Activated CD8-positive, alpha-beta memory T cell treated with anti-CD3 and anti-CD28 coated beads, Interleukin-2, amount 10 ng/mL, durations not matched to agents 7 days and 5 days (primary cell): ENCODE measurements around the gene TEAD4. TPM values are rescaled to one million over a fixed set of nuclear protein-coding genes. Genes with fewer than 3 reads are reported as not detected.
A peak's percentile ranks its signal among the peaks of the same experiment; 100 is the strongest.

Experiments used
- ATAC-seq: fragments of 150-1000 bp; cut with Tn5 transposase; one replicate; pipeline ENCODE4 v1.10.0; 2021; ENCODE audit warnings: moderate library complexity
- CTCF ChIA-PET: fragments of 350-600 bp; sonication (Branson Sonifier 250); formaldehyde crosslinking; loops from one replicate; lab custom pipeline; 2021; ENCODE audit warnings: antibody characterized with exemption; lab: Charles Lee
- DNase-seq: peaks from one replicate; pipeline ENCODE4 v3.0.0-alpha.2; 2020
- H3K27ac Mint-ChIP-seq: one replicate; pipeline ENCODE4 v1.8.0; 2021; ENCODE audit warnings: mild to moderate bottlenecking, mixed read lengths
- H3K27me3 Mint-ChIP-seq: one replicate; pipeline ENCODE4 v1.8.0; 2021; ENCODE audit warnings: mixed read lengths
- H3K36me3 Mint-ChIP-seq: one replicate; pipeline ENCODE4 v1.8.0; 2021; ENCODE audit warnings: mild to moderate bottlenecking, mixed read lengths
- H3K4me1 Mint-ChIP-seq: one replicate; pipeline ENCODE4 v1.8.0; 2021; ENCODE audit warnings: mixed read lengths
- H3K4me3 Mint-ChIP-seq: one replicate; pipeline ENCODE4 v1.8.0; 2021; ENCODE audit warnings: mild to moderate bottlenecking, moderate library complexity, mixed read lengths
- H3K9me3 Mint-ChIP-seq: one replicate; pipeline ENCODE4 v1.8.0; 2022; ENCODE audit warnings: low read depth, mixed read lengths
- total RNA-seq, 2 experiments: library from RNA; stranded (reverse); gene quantifications; one replicate each; pipeline ENCODE4 v1.2.3, GENCODE V29; 2021

TEAD4 gene
- total RNA-seq, 2 experiments from 2014 or later: 0.44 to 1.6 TPM

DNA sequence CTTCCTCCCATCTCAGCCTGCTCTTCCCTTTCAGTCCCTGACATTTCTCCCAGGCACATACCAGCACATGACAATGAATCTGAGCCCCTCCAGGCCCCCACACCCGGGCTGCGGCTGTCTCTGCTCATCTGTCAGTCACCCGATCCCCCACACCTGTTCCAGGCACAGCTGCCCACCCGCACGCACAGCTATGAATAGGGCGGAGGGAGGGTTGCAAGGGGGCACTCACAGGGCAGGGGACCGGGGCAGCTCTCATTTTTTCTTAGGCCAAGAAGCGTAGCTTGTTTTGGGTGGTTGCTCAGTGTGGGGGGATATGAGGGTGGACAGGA, 74.3 kb downstream of the TEAD4 start:
- CTCF ChIA-PET: interaction anchor here (0.9 kb wide), 1 partner anchor 128 kb away, joined by 4 read pairs; no protein-coding TSS in a partner anchor

DNA sequence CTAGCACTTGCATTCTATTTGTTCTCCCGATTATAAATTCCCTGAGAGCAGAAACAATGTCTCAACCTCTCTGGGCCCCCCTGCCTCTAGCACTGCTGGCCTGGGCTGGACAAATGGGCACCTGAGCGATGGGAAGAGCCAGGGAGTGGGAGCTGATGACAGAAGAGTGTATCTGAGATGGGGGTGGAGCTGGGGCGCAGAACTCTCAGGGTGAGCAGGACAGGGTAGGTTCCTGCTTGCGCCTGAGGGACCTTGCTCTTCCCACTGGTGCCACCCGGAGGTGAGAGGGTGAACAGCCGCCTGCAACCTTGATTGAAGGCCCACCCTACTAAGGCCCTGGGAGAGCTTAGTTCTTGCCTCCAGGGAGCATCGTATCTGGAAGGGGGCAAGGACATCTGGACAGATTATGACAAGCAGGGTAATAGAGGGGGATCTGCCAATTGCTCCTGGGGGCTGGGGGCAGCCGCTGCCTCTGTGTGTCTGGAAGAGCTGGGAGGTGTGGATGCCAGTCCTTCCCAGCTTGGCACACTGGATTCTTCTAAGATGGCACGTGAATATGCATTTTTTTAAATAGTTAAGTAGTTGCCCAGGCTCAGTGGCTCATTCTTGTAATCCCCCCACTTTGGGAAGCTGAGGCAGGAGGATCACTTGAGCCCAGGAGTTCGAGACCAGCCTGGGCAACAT, 75.0 kb downstream of the TEAD4 start:
- H3K27me3 Mint-ChIP-seq: no peaks in the 10 kb centered on the region
- peak; percentile 65 for DNase-seq
- H3K9me3 Mint-ChIP-seq: no peaks in the 10 kb centered on the region
- H3K4me1 Mint-ChIP-seq: no peaks in the 10 kb centered on the region
- no peaks in the 10 kb centered on the region for H3K36me3 Mint-ChIP-seq
- peak; percentile 81 for ATAC-seq
- H3K27ac Mint-ChIP-seq: no peak overlapping the region
- H3K4me3 Mint-ChIP-seq: no peak overlapping the region
- CTCF ChIA-PET: interaction anchor here (0.9 to 1.2 kb wide), 5 partner anchors 11 to 266 kb away, joined by 3 to 4 read pairs (median 3); no protein-coding TSS in a partner anchor

More for the DNA sequence above, 74.3 kb downstream of the TEAD4 start:
- ATAC-seq (no peak), DNase-seq (no peak)
- no peaks in the 10 kb centered on the region for H3K4me1 Mint-ChIP-seq
- H3K36me3 Mint-ChIP-seq: no peaks in the 10 kb centered on the region
- no peaks in the 10 kb centered on the region for H3K9me3 Mint-ChIP-seq
- no peak overlapping the region for H3K4me3 Mint-ChIP-seq
- no peak overlapping the region for H3K27ac Mint-ChIP-seq
- H3K27me3 Mint-ChIP-seq: no peaks in the 10 kb centered on the region

DNA sequence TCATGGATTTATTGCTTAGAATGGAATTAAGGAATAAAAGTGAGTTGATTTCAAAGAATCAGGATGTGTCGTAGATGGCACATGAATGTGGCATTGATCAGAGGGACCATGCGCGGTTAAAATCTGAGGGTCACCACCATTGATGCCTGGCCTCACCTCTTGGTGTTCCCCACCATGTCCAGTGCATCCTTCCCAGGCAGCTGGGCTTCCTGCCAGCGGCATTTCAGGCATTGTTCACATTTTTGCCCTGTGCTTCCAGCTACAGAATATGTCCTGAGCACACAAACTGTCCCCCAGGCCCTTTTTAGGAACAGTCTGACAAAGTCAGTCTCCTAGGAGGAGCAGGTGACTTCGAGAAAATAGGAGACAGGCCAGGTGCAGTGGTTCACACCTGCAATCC, 76.0 kb downstream of the TEAD4 start:
- ATAC-seq (no peak), DNase-seq (no peak)
- Mint-ChIP-seq H3K4me1 (no peaks in the 10 kb centered on the region), H3K27ac (no peak overlapping the region), H3K36me3 (no peaks in the 10 kb centered on the region), H3K27me3 (no peaks in the 10 kb centered on the region), H3K9me3 (no peaks in the 10 kb centered on the region), H3K4me3 (no peak overlapping the region)
- CTCF ChIA-PET: interaction anchor here (1.2 kb wide), 2 partner anchors 10 to 265 kb away, joined by 3 read pairs; no protein-coding TSS in a partner anchor

DNA sequence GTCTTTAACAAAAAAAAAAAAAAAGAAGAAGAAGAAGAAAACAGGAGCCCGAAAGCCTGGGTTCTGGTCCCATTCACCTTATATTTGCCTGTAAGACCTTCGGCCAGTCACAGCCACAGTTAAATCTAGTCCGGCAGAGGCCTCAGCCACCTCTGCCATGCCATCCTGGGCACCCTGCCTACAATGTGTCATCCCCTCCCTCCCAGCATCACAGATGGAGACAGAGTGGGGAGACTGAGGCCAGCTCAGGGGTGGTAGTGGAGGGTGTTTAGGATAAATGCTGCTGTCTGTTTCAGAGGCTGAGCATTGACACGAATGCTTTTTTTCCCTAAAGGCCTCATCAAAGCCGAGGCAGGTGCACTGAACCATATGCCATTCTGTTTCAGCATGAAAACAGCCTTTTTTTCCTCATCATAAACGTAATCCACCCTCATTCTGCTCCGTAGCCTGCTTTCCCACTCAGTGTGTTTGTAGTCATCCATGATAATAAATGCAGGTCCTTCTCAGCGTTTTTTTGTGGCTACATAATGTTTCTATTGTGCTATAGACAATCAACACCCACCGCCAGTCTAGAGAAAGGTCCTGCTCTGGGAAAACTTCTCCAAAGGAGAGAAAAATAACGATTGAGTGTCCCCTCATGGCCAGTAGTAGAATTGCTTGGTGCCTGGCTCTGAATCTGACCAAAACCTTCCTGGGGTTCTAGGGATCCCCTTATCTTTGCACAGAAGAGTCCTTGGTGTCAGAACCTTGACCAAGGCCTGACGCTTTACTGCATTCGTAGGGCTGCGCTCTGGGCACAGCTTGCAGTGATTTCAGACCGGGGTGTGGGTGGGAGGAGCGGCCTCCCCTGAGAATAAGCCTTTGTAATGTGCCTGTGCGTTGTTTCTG, 76.9 kb downstream of the TEAD4 start:
- CTCF ChIA-PET: no interaction called here
- H3K36me3 Mint-ChIP-seq: no peaks in the 10 kb centered on the region
- DNase-seq: no peak
- no peak overlapping the region for H3K4me3 Mint-ChIP-seq
- H3K4me1 Mint-ChIP-seq: no peaks in the 10 kb centered on the region
- H3K27ac Mint-ChIP-seq: no peak overlapping the region
- H3K27me3 Mint-ChIP-seq: no peaks in the 10 kb centered on the region
- H3K9me3 Mint-ChIP-seq: no peaks in the 10 kb centered on the region
- no peak for ATAC-seq

DNA sequence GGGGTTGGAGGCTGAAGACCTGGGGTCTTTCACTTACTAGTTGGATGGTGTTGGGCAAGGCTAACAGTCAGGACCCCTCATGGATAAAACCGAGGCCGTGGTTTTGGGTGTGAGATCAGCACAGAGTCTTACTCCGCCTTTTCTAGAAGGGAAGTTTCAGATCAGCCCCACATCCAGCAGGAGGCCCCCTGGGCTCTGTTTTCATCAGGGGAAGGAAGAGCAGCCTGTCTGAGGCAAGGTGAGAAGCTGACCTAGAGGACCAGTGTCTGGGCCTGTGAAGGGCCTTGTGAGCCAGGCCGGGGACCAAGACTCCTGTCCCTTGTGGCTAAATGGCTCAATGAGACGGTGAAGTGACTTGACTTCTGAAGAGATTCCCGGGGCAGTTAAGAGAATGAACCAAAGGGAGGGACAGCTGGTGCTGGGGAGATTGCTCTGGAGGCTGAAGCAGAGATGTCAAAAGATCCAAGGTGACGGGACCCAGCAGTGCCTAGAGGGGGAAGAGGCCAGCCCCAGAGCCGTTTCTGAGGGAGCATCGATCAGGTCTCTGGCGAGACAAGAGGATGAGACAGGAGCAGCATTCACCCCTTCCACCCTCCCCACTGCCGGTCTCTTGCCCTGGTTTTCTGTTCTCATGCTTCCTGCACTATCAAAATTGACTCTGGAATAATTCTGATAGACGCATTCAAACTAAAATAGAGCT, 77.9 kb downstream of the TEAD4 start:
- ATAC-seq: no peak
- no peak for DNase-seq
- Mint-ChIP-seq H3K4me1 (no peaks in the 10 kb centered on the region), H3K27ac (no peak overlapping the region), H3K4me3 (no peak overlapping the region), H3K36me3 (no peaks in the 10 kb centered on the region), H3K27me3 (peaks cover 5% of the 10 kb centered on the region), H3K9me3 (no peaks in the 10 kb centered on the region)
- CTCF ChIA-PET: no interaction called here

DNA sequence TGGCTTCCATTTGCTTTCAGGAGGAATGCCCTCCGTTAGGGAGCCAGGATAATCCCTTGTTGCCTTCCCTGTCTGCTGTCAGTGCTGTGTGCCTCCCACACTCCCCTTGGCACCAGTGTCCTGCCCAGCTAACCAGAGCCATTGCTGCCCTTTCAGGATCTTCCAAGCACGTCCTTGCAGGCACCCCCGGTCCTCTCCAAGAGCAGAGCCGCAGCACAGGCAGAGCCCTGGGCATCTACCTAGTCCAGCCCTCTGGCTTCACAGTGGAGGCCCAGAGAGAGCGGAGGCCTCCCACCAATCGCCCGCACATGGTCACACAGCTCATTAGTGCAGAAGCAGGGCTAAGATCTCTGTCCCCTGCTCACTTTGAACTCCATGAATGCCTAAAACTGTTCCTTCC, 79.0 kb downstream of the TEAD4 start:
- ATAC-seq: no peak

DNA sequence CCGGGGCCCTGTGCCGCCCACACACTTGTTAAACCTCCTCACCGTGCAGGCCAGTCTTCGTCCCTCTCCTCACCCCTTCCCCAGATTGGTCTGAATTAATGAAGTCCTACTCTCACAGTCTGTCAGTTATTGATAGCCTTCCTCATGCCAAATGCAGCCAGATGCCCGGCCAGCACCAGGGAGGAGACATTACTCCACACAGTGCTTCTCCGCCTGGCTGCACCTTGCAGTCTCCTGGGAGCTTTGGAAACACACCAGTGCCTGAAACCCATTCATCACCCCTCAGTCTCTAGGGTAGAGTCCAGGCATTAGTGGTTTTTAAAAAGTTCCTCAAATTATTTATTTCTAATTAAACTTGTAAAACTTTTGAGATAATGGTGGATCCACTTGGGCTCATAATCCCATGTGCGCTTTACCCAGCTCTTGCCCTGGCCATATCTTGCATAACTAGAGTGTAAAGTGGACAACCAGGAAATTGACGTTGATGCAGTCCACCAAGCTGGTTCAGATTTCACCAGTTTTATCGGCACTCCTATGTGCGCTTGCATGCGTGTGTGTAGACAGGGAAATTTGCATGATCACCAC, 79.8 kb downstream of the TEAD4 start:
- DNase-seq (no peak), ATAC-seq (no peak)
- Mint-ChIP-seq H3K36me3 (no peaks in the 10 kb centered on the region), H3K4me3 (no peak overlapping the region), H3K27me3 (peaks cover 15% of the 10 kb centered on the region), H3K27ac (no peak overlapping the region), H3K4me1 (no peaks in the 10 kb centered on the region), H3K9me3 (no peaks in the 10 kb centered on the region)
- CTCF ChIA-PET: no interaction called here

More for the DNA sequence above, 79.0 kb downstream of the TEAD4 start:
- Mint-ChIP-seq H3K9me3 (no peaks in the 10 kb centered on the region), H3K27me3 (peaks cover 12% of the 10 kb centered on the region), H3K27ac (no peak overlapping the region), H3K36me3 (no peaks in the 10 kb centered on the region), H3K4me1 (no peaks in the 10 kb centered on the region), H3K4me3 (no peak overlapping the region)
- DNase-seq: no peak
- CTCF ChIA-PET: no interaction called here

DNA sequence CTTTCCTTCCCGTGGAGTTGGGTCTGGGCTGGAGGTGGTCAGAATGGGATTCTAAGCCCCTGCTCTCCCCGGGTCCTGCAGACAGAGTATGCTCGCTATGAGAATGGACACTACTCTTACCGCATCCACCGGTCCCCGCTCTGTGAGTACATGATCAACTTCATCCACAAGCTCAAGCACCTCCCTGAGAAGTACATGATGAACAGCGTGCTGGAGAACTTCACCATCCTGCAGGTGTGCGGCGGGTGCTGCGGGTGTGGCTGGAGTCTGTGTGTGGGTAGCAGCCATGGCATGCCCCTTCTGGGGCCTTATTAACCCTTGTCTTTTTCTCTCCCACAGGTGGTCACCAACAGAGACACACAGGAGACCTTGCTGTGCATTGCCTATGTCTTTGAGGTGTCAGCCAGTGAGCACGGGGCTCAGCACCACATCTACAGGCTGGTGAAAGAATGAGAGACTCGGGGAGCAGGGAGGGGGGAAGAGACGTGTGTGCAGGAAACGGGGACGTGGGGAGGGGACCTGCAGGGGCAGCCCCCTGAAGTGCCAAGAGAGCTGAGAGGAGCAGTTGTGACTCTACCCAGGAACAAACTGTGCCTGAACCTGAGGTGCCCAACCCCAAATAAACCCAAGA, 80.9 kb downstream of the TEAD4 start:
- Mint-ChIP-seq H3K4me1 (no peaks in the 10 kb centered on the region), H3K4me3 (no peak overlapping the region), H3K36me3 (no peaks in the 10 kb centered on the region), H3K27ac (no peak overlapping the region), H3K27me3 (peaks cover 15% of the 10 kb centered on the region), H3K9me3 (no peaks in the 10 kb centered on the region)
- DNase-seq: no peak
- no peak for ATAC-seq
- CTCF ChIA-PET: interaction anchor here (0.8 kb wide), 1 partner anchor 187 kb away, joined by 3 read pairs; no protein-coding TSS in a partner anchor

DNA sequence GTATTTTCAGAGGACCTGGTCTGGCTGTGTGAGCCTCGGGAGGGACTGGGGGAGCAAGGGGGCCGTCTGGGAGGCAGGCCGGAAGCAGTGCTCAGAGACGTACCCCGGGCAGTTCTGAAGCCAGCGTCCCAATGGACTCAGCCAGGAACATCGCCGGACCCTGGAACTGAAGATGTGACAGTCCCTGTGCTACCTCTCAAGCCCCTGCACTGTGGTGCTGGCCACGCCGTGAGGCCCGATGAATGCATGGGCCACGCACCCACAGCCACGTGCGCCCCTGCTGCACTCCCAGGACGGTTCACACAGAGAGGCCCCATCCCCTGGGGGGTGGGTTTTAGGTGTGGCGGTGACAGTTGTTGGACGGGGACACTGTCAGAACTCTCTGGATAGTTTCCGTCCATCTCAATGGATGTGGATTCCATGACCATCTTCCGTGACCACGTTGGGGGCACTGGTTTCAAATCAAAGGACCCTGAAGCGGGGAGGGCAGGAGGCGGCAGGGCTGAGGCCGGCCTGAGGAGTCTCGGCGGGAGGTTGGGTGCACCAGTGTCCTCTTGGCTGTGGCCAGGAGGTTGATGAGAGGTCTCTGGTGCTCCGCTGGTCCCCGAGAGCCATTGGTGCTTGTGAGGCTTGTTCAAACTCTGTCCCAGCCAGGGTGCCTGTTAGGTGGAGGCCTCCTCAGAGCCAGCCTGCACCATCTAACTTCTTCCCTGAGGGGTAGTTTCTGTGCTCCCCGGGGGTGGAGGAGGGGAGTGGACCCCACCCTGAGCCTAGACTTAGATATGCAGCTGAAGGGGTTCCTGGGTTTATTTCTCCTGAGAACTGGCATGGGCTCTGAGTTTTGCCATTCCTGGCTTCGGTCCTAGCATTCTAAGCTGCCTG, 81.7 kb downstream of the TEAD4 start:
- Mint-ChIP-seq H3K27me3 (peaks cover 15% of the 10 kb centered on the region), H3K4me1 (no peaks in the 10 kb centered on the region), H3K36me3 (no peaks in the 10 kb centered on the region), H3K4me3 (no peak overlapping the region), H3K27ac (no peak overlapping the region), H3K9me3 (no peaks in the 10 kb centered on the region)
- ATAC-seq: peak; percentile 25
- CTCF ChIA-PET: interaction anchor here (0.7 to 2.0 kb wide), 4 partner anchors 14 to 259 kb away, joined by 3 to 6 read pairs (median 4); no protein-coding TSS in a partner anchor
- no peak for DNase-seq

DNA sequence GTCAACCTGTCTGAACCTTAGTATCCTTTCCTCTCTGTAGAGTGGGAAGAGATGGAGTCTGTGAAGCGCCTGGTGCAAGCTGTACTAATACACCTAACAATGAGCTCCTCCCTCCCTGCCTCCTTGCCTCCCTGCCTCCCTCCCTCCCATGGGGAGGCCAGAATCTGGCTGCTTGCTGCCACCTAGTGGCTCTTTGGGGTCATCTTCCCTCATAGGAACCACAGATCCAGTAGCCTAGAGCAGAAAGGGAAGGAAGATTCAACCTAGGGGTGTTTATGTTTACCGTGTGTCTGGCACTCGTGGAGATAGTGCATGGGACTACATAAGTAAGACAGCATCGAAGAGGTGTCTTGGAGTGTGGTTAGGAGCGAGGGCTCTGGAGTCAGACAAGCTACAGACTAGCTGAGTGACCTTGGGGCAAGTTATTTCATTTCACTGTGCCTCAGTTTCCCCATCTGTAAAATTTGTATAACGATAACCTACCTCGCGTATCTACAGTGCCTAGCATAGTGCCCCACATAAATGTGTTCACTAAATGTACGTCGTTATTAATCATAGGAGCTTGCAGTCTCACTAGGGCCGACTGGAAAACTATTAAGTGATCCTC, 82.5 kb downstream of the TEAD4 start:
- Mint-ChIP-seq H3K36me3 (no peaks in the 10 kb centered on the region), H3K27me3 (peaks cover 15% of the 10 kb centered on the region), H3K4me3 (no peak overlapping the region), H3K27ac (no peak overlapping the region), H3K4me1 (no peaks in the 10 kb centered on the region), H3K9me3 (no peaks in the 10 kb centered on the region)
- peak; percentile 93 for ATAC-seq
- CTCF ChIA-PET: interaction anchor here (0.7 to 2.0 kb wide), 4 partner anchors 15 to 258 kb away, joined by 3 to 6 read pairs (median 4); no protein-coding TSS in a partner anchor
- peak; percentile 74 for DNase-seq

DNA sequence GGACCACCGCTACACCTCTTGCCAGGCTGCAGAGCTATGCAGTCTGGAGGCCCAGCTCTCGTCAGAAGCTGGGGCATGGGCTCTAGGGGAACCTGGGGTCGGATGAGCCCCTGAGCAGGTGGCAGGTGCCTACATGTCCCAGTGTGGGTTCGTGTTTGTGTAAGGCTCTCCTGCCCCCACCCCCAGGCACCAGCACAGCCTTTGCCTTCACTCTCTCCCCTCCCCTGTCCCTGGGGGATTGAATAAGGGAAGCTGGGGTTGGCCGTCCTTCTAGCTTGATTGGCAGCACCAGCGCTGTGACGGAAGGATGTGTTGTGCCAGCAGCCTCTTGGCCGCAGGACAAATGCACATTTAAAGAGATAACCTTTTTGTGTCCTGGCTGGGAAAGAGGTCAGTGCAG, 83.2 kb downstream of the TEAD4 start:
- CTCF ChIA-PET: interaction anchor here (1.3 to 2.0 kb wide), 3 partner anchors 16 to 258 kb away, joined by 3 to 6 read pairs (median 5); no protein-coding TSS in a partner anchor
- H3K27ac Mint-ChIP-seq: no peak overlapping the region

More for the DNA sequence above, 83.2 kb downstream of the TEAD4 start:
- no peaks in the 10 kb centered on the region for H3K4me1 Mint-ChIP-seq
- ATAC-seq (no peak), DNase-seq (no peak)
- peaks cover 15% of the 10 kb centered on the region for H3K27me3 Mint-ChIP-seq
- no peaks in the 10 kb centered on the region for H3K9me3 Mint-ChIP-seq
- no peak overlapping the region for H3K4me3 Mint-ChIP-seq
- H3K36me3 Mint-ChIP-seq: no peaks in the 10 kb centered on the region
